ENCODE measurements around the gene MCF2L2. TPM values are rescaled to one million over a fixed set of nuclear protein-coding genes. Genes with fewer than 3 reads are reported as not detected.
A peak's percentile ranks its signal among the peaks of the same experiment; 100 is the strongest.

MCF2L2 gene
- total and polyA plus RNA-seq, 2 of the 13 experiments (the other 11 are each of a cell fraction or from before 2014, with no cell fraction given): not detected

DNA sequence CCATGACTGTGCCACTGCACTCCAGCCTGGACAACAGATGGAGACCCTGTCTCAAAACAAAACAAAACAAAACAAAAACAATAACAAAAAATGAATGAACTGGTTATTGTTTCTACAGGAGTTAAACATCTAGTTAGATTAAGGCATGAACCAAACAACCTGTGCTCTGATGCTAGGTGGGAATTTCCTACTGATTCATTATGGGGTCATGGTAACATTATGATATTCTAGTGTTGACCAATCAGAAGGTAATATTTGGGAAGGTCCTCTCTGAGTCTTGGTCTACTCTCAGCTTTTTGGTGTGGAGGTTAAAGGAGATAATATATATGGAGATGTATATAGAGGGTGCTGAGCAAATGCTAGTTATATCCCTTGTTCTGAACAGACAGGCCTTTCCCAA is 37.6 kb downstream of the MCF2L2 start (continued):
- TF ChIP-seq, protein P1, sequence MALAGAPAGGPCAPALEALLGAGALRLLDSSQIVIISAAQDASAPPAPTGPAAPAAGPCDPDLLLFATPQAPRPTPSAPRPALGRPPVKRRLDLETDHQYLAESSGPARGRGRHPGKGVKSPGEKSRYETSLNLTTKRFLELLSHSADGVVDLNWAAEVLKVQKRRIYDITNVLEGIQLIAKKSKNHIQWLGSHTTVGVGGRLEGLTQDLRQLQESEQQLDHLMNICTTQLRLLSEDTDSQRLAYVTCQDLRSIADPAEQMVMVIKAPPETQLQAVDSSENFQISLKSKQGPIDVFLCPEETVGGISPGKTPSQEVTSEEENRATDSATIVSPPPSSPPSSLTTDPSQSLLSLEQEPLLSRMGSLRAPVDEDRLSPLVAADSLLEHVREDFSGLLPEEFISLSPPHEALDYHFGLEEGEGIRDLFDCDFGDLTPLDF (CRISPR knock-in tag; IDR thresholded peaks at IDR 0.05): no peak
- TF ChIP-seq ZSCAN20 (CRISPR knock-in tag; IDR thresholded peaks at IDR 0.05; ENCODE audit: borderline replicate concordance) (no peak), RBM39 (IDR thresholded peaks at IDR 0.05; ENCODE audit: low read depth, low read length, poor library complexity, severe bottlenecking) (no peak)

DNA sequence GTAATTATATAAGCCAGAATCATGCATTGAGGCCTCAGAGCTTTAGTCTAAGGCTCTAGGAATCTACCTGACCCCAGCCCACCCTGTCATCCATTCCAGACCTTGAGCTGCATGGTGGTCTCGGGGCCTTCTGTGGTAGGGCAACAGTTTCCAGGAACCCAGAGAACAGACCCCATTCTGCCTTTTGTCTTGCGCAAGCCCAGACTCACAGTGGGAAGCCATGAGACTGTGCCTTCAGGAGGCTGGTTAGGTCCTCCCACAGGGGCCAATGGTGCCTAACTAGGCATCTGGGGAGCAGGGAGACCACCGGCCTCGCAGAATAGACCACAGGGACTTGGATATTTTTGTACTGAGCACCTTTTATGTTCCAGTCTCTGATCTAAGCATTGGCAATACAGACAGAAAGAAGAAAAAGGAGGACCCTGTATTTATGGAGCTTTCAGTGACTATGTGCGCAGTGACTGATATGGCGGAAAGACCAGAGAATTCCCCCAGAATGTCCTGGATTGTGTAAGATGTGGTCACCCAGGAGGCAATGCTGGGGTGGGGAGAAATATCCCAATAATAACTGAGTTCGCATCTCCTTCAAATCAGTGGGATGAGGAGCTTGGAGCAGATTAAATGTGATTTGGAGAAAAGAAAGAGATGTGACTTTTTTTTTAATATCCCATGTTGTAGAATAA is 40.1 kb downstream of the MCF2L2 start:
- ChIA-PET CTCF (ENCODE audit: low intra/inter-chr PET ratio, low total read pairs) (no interaction called here), POLR2A (no interaction called here)
- no peak for TF ChIP-seq ZMAT3 (CRISPR knock-in tag; conservative IDR thresholded peaks at IDR 0.05)
- TF ChIP-seq CEBPB (IDR thresholded peaks at IDR 0.05; ENCODE audit: borderline replicate concordance, low read depth, low read length): 0 out of 2 replicates have a peak, but pooled peaks have one; percentile 28
- no peak for TF ChIP-seq MBNL3 (CRISPR knock-in tag; conservative IDR thresholded peaks at IDR 0.05)
- in situ Hi-C loops (cut with HindIII; ENCODE audit: extremely low pct_ligation_motif_present, low pct_unique_long_range_greater_than_20kb): loop anchor here (5.0 kb wide), 2 partner anchors 206 to 266 kb away; no protein-coding TSS in a partner anchor
- Histone ChIP-seq H3K27me3 (ENCODE audit: control insufficient read depth in 1 of 2, insufficient read depth in 2 of 2, low read length in 2 of 2) (no peaks in the 10 kb centered on the region), H3K36me3 (replicated peaks in 1 of 2; ENCODE audit: control insufficient read depth in 1 of 2, insufficient read depth in 2 of 2, low read length in 2 of 2) (no peaks in the 10 kb centered on the region), H3K4me2 (ENCODE audit: low read depth, low read length) (no peak overlapping the region), H3K9me3 (ENCODE audit: low read length) (no peaks in the 10 kb centered on the region), H3K79me2 (ENCODE audit: insufficient read depth, low read length) (no peaks in the 10 kb centered on the region), H3K9ac (ENCODE audit: insufficient read depth, low read depth, low read length) (no peak overlapping the region), H3K4me3 (replicated peaks in 1 of 3; ENCODE audit: insufficient read depth in 1 of 3, low read depth in 2 of 3, low read length in 3 of 3) (no peak overlapping the region), H3K4me1 (ENCODE audit: insufficient read depth, low read length) (no peaks in the 10 kb centered on the region), H4K20me1 (ENCODE audit: insufficient read depth, low read length) (no peaks in the 10 kb centered on the region), H3K27ac (ENCODE audit: extremely low read length, insufficient read depth, low read length) (no peak overlapping the region), H2AFZ (ENCODE audit: low read length) (no peak overlapping the region)
- ATAC-seq (no peak), FAIRE-seq (no peak), DNase-seq (ENCODE audit: low spot score) (no peak)
- no TSS peak for BruUV-seq (replicated peaks)
- intact Hi-C loops (cut with micrococcal nuclease; ENCODE audit: unreplicated experiment): loop anchor here (5.0 to 10.0 kb wide), 2 partner anchors 379 to 674 kb away; no protein-coding TSS in a partner anchor
- WGBS (ENCODE audit: low lambda C conversion rate): 46% methylated on average over 4 of the region's 7 CpGs

All from HepG2 (cell line).